Measurements from ENCODE around the gene FHOD3. TPM values are rescaled to one million over a fixed set of nuclear protein-coding genes. Genes with fewer than 3 reads are reported as not detected.

The FHOD3 gene
- total RNA-seq, 1 experiment from 2014 or later: 2.9 TPM

- Mint-ChIP-seq H3K4me1 (ENCODE audit: low read depth, unreplicated experiment) (no peaks in the 10 kb centered on the region), H3K27ac (ENCODE audit: unreplicated experiment) (no peak overlapping the region), H3K4me3 (ENCODE audit: low read depth, unreplicated experiment) (no peak overlapping the region), H3K9me3 (ENCODE audit: low read depth, unreplicated experiment) (no peaks in the 10 kb centered on the region), H3K27me3 (ENCODE audit: unreplicated experiment) (peaks cover 22% of the 10 kb centered on the region), H3K36me3 (ENCODE audit: insufficient read depth, unreplicated experiment) (no peaks in the 10 kb centered on the region)
- CTCF ChIA-PET: no interaction called here
- intact Hi-C loops (cut with micrococcal nuclease; ENCODE audit: unreplicated experiment): no loop called here
- TF ChIP-seq, protein P1, sequence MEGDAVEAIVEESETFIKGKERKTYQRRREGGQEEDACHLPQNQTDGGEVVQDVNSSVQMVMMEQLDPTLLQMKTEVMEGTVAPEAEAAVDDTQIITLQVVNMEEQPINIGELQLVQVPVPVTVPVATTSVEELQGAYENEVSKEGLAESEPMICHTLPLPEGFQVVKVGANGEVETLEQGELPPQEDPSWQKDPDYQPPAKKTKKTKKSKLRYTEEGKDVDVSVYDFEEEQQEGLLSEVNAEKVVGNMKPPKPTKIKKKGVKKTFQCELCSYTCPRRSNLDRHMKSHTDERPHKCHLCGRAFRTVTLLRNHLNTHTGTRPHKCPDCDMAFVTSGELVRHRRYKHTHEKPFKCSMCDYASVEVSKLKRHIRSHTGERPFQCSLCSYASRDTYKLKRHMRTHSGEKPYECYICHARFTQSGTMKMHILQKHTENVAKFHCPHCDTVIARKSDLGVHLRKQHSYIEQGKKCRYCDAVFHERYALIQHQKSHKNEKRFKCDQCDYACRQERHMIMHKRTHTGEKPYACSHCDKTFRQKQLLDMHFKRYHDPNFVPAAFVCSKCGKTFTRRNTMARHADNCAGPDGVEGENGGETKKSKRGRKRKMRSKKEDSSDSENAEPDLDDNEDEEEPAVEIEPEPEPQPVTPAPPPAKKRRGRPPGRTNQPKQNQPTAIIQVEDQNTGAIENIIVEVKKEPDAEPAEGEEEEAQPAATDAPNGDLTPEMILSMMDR (IDR thresholded peaks at IDR 0.05; ENCODE audit: unreplicated experiment): no peak
- no peak for DNase-seq
- no TSS peak for BruUV-seq (replicated peaks)
Measured at GRCh38 chr18:36624451-36625167, 327.1 kb downstream of the FHOD3 start.

DNA sequence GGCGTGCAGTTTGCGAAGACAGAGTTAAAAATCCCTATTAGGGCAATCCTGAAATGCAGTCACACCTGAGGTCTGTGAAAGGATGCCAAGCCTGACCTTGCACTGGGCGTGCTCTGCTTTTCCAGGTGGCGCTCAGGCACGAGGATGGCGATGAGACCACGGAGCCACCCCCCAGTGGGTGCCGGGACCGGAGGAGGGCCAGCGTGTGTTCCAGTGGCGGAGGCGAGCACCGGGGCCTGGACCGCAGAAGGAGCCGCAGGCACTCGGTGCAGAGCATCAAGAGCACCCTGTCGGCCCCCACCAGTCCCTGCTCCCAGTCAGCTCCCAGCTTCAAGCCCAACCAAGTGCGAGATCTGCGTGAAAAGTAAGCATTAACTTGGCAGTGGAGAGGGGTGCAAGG is 327.9 kb downstream of the FHOD3 start:
- no peaks in the 10 kb centered on the region for H3K36me3 Mint-ChIP-seq (ENCODE audit: insufficient read depth, unreplicated experiment)
- H3K4me3 Mint-ChIP-seq (ENCODE audit: low read depth, unreplicated experiment): no peak overlapping the region
- DNase-seq: no peak
- TF ChIP-seq, protein P1 (IDR thresholded peaks at IDR 0.05; ENCODE audit: unreplicated experiment): no peak
- no peak overlapping the region for H3K27ac Mint-ChIP-seq (ENCODE audit: unreplicated experiment)
- peaks cover 16% of the 10 kb centered on the region for H3K27me3 Mint-ChIP-seq (ENCODE audit: unreplicated experiment)
- intact Hi-C loops (cut with micrococcal nuclease; ENCODE audit: unreplicated experiment): no loop called here
- CTCF ChIA-PET: no interaction called here
- BruUV-seq (replicated peaks): no TSS peak
- no peaks in the 10 kb centered on the region for H3K4me1 Mint-ChIP-seq (ENCODE audit: low read depth, unreplicated experiment)
- H3K9me3 Mint-ChIP-seq (ENCODE audit: low read depth, unreplicated experiment): no peaks in the 10 kb centered on the region

- intact Hi-C loops (cut with micrococcal nuclease; ENCODE audit: unreplicated experiment): no loop called here
- Mint-ChIP-seq H3K4me1 (ENCODE audit: low read depth, unreplicated experiment) (no peaks in the 10 kb centered on the region), H3K27me3 (ENCODE audit: unreplicated experiment) (peaks cover 16% of the 10 kb centered on the region), H3K27ac (ENCODE audit: unreplicated experiment) (no peak overlapping the region), H3K9me3 (ENCODE audit: low read depth, unreplicated experiment) (no peaks in the 10 kb centered on the region), H3K4me3 (ENCODE audit: low read depth, unreplicated experiment) (no peak overlapping the region), H3K36me3 (ENCODE audit: insufficient read depth, unreplicated experiment) (no peaks in the 10 kb centered on the region)
- BruUV-seq (replicated peaks): no TSS peak
- TF ChIP-seq, protein P1 (IDR thresholded peaks at IDR 0.05; ENCODE audit: unreplicated experiment): no peak
- no peak for DNase-seq
- CTCF ChIA-PET: no interaction called here
Measured at GRCh38 chr18:36627637-36628036, 330.1 kb downstream of the FHOD3 start.

DNA sequence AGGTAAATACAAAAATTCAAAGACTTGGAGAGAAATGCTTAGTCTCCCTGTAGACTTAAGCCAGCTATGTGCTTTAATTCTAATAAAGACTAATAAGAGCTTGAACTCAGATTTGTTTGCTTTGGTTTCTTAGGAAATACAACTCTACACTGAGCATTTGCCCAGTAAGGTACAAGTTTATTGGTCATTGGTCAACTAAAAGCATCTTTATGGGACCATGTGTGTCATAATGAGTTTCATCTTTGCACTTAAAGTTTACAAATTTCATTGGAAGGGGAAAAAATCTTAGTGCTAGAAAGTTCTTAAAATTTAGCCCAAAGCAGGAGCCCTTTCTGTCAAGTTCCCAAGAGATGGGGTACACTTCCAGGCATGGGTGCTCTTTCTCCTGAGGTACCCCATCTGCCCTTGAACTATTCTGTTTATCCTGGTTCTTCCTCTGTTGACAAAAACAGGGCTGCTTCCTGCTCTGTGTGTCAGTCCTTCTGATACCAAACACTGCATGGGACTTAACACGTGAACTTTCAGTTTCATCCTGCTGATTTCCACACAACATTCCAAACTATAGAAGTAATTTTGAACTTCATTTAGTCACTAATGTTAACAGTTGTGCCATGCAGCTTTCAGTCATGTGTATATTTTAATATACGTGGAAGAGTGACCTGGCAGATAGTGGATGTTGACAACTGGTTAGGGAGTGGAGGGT is 331.1 kb downstream of the FHOD3 start:
- DNase-seq: no peak
- Mint-ChIP-seq H3K27ac (ENCODE audit: unreplicated experiment) (no peak overlapping the region), H3K4me3 (ENCODE audit: low read depth, unreplicated experiment) (no peak overlapping the region), H3K4me1 (ENCODE audit: low read depth, unreplicated experiment) (no peaks in the 10 kb centered on the region), H3K9me3 (ENCODE audit: low read depth, unreplicated experiment) (no peaks in the 10 kb centered on the region), H3K27me3 (ENCODE audit: unreplicated experiment) (peaks cover 9% of the 10 kb centered on the region), H3K36me3 (ENCODE audit: insufficient read depth, unreplicated experiment) (no peaks in the 10 kb centered on the region)
- CTCF ChIA-PET: no interaction called here
- no TSS peak for BruUV-seq (replicated peaks)
- TF ChIP-seq, protein P1 (IDR thresholded peaks at IDR 0.05; ENCODE audit: unreplicated experiment): no peak
- intact Hi-C loops (cut with micrococcal nuclease; ENCODE audit: unreplicated experiment): no loop called here
